GM12891 (cell line): ENCODE measurements around the gene TMEM117.

Source experiments
- PAX5 ChIP-seq: IDR thresholded peaks from 2 replicates; pipeline ENCODE4 v1.6.1; 2011; ENCODE audit warnings: low read length, moderate library complexity, mild to moderate bottlenecking; ENCODE audit not compliant: insufficient read depth, severe bottlenecking
- POLR2A ChIP-seq: IDR thresholded peaks from 2 replicates; pipeline ENCODE4 v1.6.1; 2011; ENCODE audit warnings: low read depth, low read length, control low read depth
- POLR2AphosphoS5 ChIP-seq: IDR thresholded peaks from 2 replicates; pipeline ENCODE4 v1.6.1; 2011; ENCODE audit warnings: low read depth, low read length, control low read depth

- TF ChIP-seq POLR2AphosphoS5 = no peak
- TF ChIP-seq POLR2A = no peak
- no peak for TF ChIP-seq PAX5
These were observed 21.1 kb downstream of the TMEM117 start for GRCh38 chr12:43856972-43857371.
